H1 (cell line): ENCODE measurements around the gene ZBTB44. TPM values are rescaled to one million over a fixed set of nuclear protein-coding genes. Genes with fewer than 3 reads are reported as not detected.

Experiments used
- CTCF ChIA-PET: fragments of 300-600 bp; sonication (Branson Sonifier 250); formaldehyde crosslinking; loops from one replicate; lab custom pipeline; 2021; ENCODE audit not compliant: partially characterized antibody; lab: Charles Lee
- POLR2A ChIA-PET: fragments of 300-600 bp; sonication (Branson Sonifier 250); formaldehyde crosslinking; loops from one replicate; lab custom pipeline; 2021; ENCODE audit warnings: inconsistent platforms; ENCODE audit not compliant: partially characterized antibody; lab: Charles Lee
- DNase-seq, 2 experiments: peaks; one replicate each; pipeline versions ENCODE4 v3.0.0 to v3.0.0-alpha.2; 2010 to 2022; ENCODE audit warnings: low spot score in 2 of 2, low read depth in 1 of 2, mixed read lengths in 1 of 2
- FAIRE-seq: peaks from 2 replicates; lab custom pipeline; 2011; peaks lifted over from hg19 to GRCh38; lab: Jason Lieb, UNC
- H2AFZ ChIP-seq: 2 replicates; pipeline ENCODE4 v1.8.1; 2012; ENCODE audit warnings: low read length, inconsistent platforms
- H2AK5ac ChIP-seq: 2 replicates; pipeline ENCODE4 v1.6.1; 2013; ENCODE audit warnings: low read depth, low read length
- H2BK120ac ChIP-seq: replicated peaks from 2 replicates; pipeline ENCODE3; 2013; ENCODE audit warnings: low read depth, low read length, inconsistent platforms
- H2BK12ac ChIP-seq: 2 replicates; pipeline ENCODE4 v1.6.1; 2013; ENCODE audit warnings: low read depth, low read length
- H2BK15ac ChIP-seq: 2 replicates; pipeline ENCODE4 v1.6.1; 2013; ENCODE audit warnings: low read length
- H2BK20ac ChIP-seq: 2 replicates; pipeline ENCODE4 v1.6.1; 2013; ENCODE audit warnings: low read length
- H2BK5ac ChIP-seq: 2 replicates; pipeline ENCODE4 v1.6.1; 2013; ENCODE audit warnings: low read depth, low read length
- H3K14ac ChIP-seq: 2 replicates; pipeline ENCODE4 v1.6.1; 2013; ENCODE audit warnings: inconsistent platforms; ENCODE audit not compliant: insufficient read length
- H3K18ac ChIP-seq: 2 replicates; pipeline ENCODE4 v1.6.1; 2013; ENCODE audit warnings: low read length; ENCODE audit errors: extremely low read depth
- H3K23ac ChIP-seq: 2 replicates; pipeline ENCODE4 v1.6.1; 2013; ENCODE audit warnings: inconsistent platforms; ENCODE audit not compliant: insufficient read length
- H3K23me2 ChIP-seq: 2 replicates; pipeline ENCODE4 v1.6.1; 2013; ENCODE audit warnings: low read depth, low read length
- H3K27ac ChIP-seq: 2 replicates; pipeline ENCODE4 v1.6.1; 2011; ENCODE audit warnings: low read depth, low read length, inconsistent platforms
- H3K27me3 ChIP-seq, 4 experiments: replicated peaks in 1 of 4; 1 replicate in 1 of 4; 2 replicates in 3 of 4; pipeline versions ENCODE4 v1.6.1 to v1.8.1; 2011 to 2013; ENCODE audit warnings: low read length in 3 of 4, mild to moderate bottlenecking in 3 of 4, inconsistent platforms in 2 of 4, mixed read lengths in 2 of 4, moderate library complexity in 1 of 4; ENCODE audit not compliant: control insufficient read depth in 3 of 4, insufficient read depth in 3 of 4; ENCODE audit errors: extremely low read depth in 1 of 4
- H3K36me3 ChIP-seq, 4 experiments: 2 replicates each; pipeline versions ENCODE4 v1.6.1 to v1.8.1; 2011 to 2013; ENCODE audit warnings: mild to moderate bottlenecking in 4 of 4, low read length in 3 of 4, moderate library complexity in 2 of 4, control low read depth in 1 of 4, inconsistent platforms in 1 of 4; ENCODE audit not compliant: insufficient read depth in 4 of 4, control insufficient read depth in 2 of 4
- H3K4ac ChIP-seq: replicated peaks from 2 replicates; pipeline ENCODE3; 2013; ENCODE audit warnings: low read length, low read depth, mixed read lengths, inconsistent platforms; ENCODE audit not compliant: insufficient read length
- H3K4me1 ChIP-seq, 4 experiments: replicated peaks in 1 of 4; 1 replicate in 1 of 4; 2 replicates in 3 of 4; pipeline versions ENCODE4 v1.6.1 to v1.8.1; 2011 to 2013; ENCODE audit warnings: low read length in 3 of 4, inconsistent platforms in 2 of 4, mixed read lengths in 1 of 4; ENCODE audit not compliant: insufficient read depth in 4 of 4, control insufficient read depth in 3 of 4
- H3K4me2 ChIP-seq, 2 experiments: 2 replicates each; pipeline versions ENCODE4 v1.6.1 to v1.8.1; 2011 to 2013; ENCODE audit warnings: low read depth in 2 of 2, low read length in 2 of 2, control low read depth in 1 of 2, inconsistent platforms in 1 of 2, mild to moderate bottlenecking in 1 of 2; ENCODE audit not compliant: insufficient read depth in 1 of 2
- H3K4me3 ChIP-seq, 4 experiments: fragments of 200-600, 300-600 bp in 1 of 4; sonication (generic), shearing (Covaris generic), sonication (Bioruptor Twin) in 1 of 4; 2 replicates each; pipeline versions ENCODE4 v1.5.1 to v1.8.1; 2011 to 2016; ENCODE audit warnings: low read length in 4 of 4, low read depth in 3 of 4, control low read depth in 2 of 4, inconsistent platforms in 2 of 4, mild to moderate bottlenecking in 2 of 4, mixed read lengths in 1 of 4, moderate library complexity in 1 of 4; ENCODE audit not compliant: insufficient read depth in 2 of 4; ENCODE audit errors: extremely low read depth in 1 of 4
- H3K56ac ChIP-seq: replicated peaks from 2 replicates; pipeline ENCODE3; 2013; ENCODE audit warnings: low read depth, mild to moderate bottlenecking, mixed read lengths, low read length, inconsistent platforms; ENCODE audit not compliant: insufficient read length
- H3K79me1 ChIP-seq: 2 replicates; pipeline ENCODE4 v1.6.1; 2013; ENCODE audit warnings: low read depth, low read length, control low read depth
- H3K79me2 ChIP-seq, 2 experiments: 2 replicates each; pipeline versions ENCODE4 v1.6.1 to v1.8.1; 2012 to 2013; ENCODE audit warnings: low read length in 2 of 2, mild to moderate bottlenecking in 2 of 2, inconsistent platforms in 1 of 2; ENCODE audit not compliant: insufficient read depth in 2 of 2, control insufficient read depth in 1 of 2
- H3K9ac ChIP-seq, 4 experiments: replicated peaks in 1 of 4; 1 replicate in 1 of 4; 2 replicates in 3 of 4; pipeline versions ENCODE4 v1.6.1 to v1.8.1; 2011 to 2013; ENCODE audit warnings: low read depth in 3 of 4, low read length in 3 of 4, control low read depth in 2 of 4, mild to moderate bottlenecking in 2 of 4, moderate library complexity in 2 of 4, inconsistent platforms in 1 of 4; ENCODE audit errors: extremely low read depth in 1 of 4
- H3K9me3 ChIP-seq, 2 experiments: 2 replicates each; pipeline versions ENCODE4 v1.6.1 to v1.8.1; 2012 to 2013; ENCODE audit warnings: mild to moderate bottlenecking in 2 of 2, moderate library complexity in 2 of 2, control low read depth in 1 of 2, inconsistent platforms in 1 of 2, low read depth in 1 of 2, low read length in 1 of 2, mixed read lengths in 1 of 2; ENCODE audit not compliant: insufficient read depth in 2 of 2
- H4K20me1 ChIP-seq, 2 experiments: replicated peaks in 1 of 2; 2 replicates each; pipeline versions ENCODE3 to v1.8.1; 2011 to 2013; ENCODE audit warnings: inconsistent platforms in 2 of 2, low read length in 2 of 2, mild to moderate bottlenecking in 1 of 2; ENCODE audit not compliant: insufficient read depth in 2 of 2, control insufficient read depth in 1 of 2
- H4K5ac ChIP-seq: 2 replicates; pipeline ENCODE4 v1.6.1; 2013; ENCODE audit warnings: low read length, low read depth, mixed read lengths, inconsistent platforms; ENCODE audit not compliant: insufficient read length
- H4K8ac ChIP-seq: 2 replicates; pipeline ENCODE4 v1.8.0; 2013; ENCODE audit warnings: mild to moderate bottlenecking, moderate library complexity, low read length, inconsistent platforms; ENCODE audit not compliant: insufficient read depth; ENCODE audit errors: extremely low read depth
- H4K91ac ChIP-seq: replicated peaks from 2 replicates; pipeline ENCODE3; 2013; ENCODE audit warnings: low read length, mixed read lengths, inconsistent platforms; ENCODE audit not compliant: insufficient read length
- ATF2 ChIP-seq: IDR thresholded peaks from 2 replicates; pipeline ENCODE4 v1.6.1; 2012; ENCODE audit warnings: low read length, inconsistent platforms
- CBX5 ChIP-seq: fragments of 300-800, 300-1000 bp; sonication (generic); IDR thresholded peaks from 2 replicates; pipeline ENCODE4 v1.7.1; 2016; ENCODE audit warnings: antibody characterized with exemption, low read length, low read depth
- SP4 ChIP-seq: IDR thresholded peaks from 2 replicates; pipeline ENCODE4 v1.6.1; 2012; ENCODE audit warnings: low read length, inconsistent platforms
- WGBS, 2 experiments: shearing (Covaris generic) in 1 of 2; methylation state at CpG; one replicate each; pipeline versions ENCODE4 v1.1.6 to v1.1.7; 2013 to 2015; ENCODE audit warnings: low lambda C conversion rate in 2 of 2, mixed read lengths in 2 of 2, inconsistent platforms in 1 of 2, low coverage in 1 of 2, missing lambda C conversion rate in 1 of 2; ENCODE audit not compliant: insufficient replicate concordance in 2 of 2, insufficient coverage in 1 of 2, insufficient read length in 1 of 2; ENCODE audit errors: extremely low coverage in 1 of 2, missing lambda C conversion rate in 1 of 2; 5-methylcytosine and 5-hydroxymethylcytosine counted together
- polyA plus RNA-seq, 7 experiments: library from polyadenylated mRNA; depleted of rRNA in 3 of 7; stranded (reverse) in 5 of 7; unstranded in 2 of 7; fragments of >200 nt in 5 of 7; fragments of 200-250 nt in 2 of 7; gene quantifications; 1 replicate in 5 of 7; 2 replicates in 1 of 7; 4 replicates in 1 of 7; pipeline versions ENCODE4 v1.2.1 to v1.2.3, GENCODE V29; 2011 to 2013; ENCODE audit warnings: missing spikeins in 2 of 7, mixed read lengths in 2 of 7
- total RNA-seq: library from RNA; stranded (reverse); fragmentation: NEBNext Ultra II Directional; extraction: Animal tissue kit (Norgen Biotek cat#: 25700); gene quantifications from 2 replicates; pipeline ENCODE4 v1.2.1, GENCODE V29; 2021

Gene ZBTB44
- total and polyA plus RNA-seq, 2 of the 8 experiments (the other 6 are each of a cell fraction or from before 2014, with no cell fraction given), result 37.2 to 158 TPM

GRCh38 chr11:130278745-130279144 is 36.0 kb downstream of the ZBTB44 start:
- TF ChIP-seq SP4, result no peak
- no peak for TF ChIP-seq CBX5
- no peak for TF ChIP-seq ATF2
- TF ChIP-seq, all 59 proteins: peak for 0
- peaks cover 0 to 86% of the 10 kb centered on the region in 2 experiments; a peak in 2 of 4 replicates for H3K79me2 ChIP-seq
- POLR2A ChIA-PET, result no interaction called here

More at GRCh38 chr11:130278745-130279144, 36.0 kb downstream of the ZBTB44 start:
- Histone ChIP-seq H4K91ac (no peak overlapping the region), H2BK15ac (no peak overlapping the region), H3K23ac (no peak overlapping the region), H2BK12ac (no peak overlapping the region), H3K9me3 (no peaks in the 10 kb centered on the region), H4K5ac (no peak overlapping the region), H2BK120ac (no peak overlapping the region), H3K56ac (no peak overlapping the region), H3K18ac (no peak overlapping the region), H3K36me3 (no peaks in the 10 kb centered on the region), H3K23me2 (no peaks in the 10 kb centered on the region), H3K27ac (no peak overlapping the region), H2AK5ac (no peak overlapping the region), H3K9ac (no peak overlapping the region), H3K27me3 (no peaks in the 10 kb centered on the region), H4K8ac (no peak overlapping the region), H2BK20ac (no peak overlapping the region), H2AFZ (no peak overlapping the region), H3K79me1 (peaks cover 2% of the 10 kb centered on the region), H3K4me1 (peaks cover 0 to 3% (median 0%) of the 10 kb centered on the region in 4 experiments; a peak in 1 of 7 replicates), H4K20me1 (peaks cover 0 to 4% of the 10 kb centered on the region in 2 experiments), H2BK5ac (no peak overlapping the region), H3K4me3 (no peak overlapping the region), H3K4ac (no peak overlapping the region), H3K4me2 (no peak overlapping the region), H3K14ac (no peak overlapping the region)
- 92% methylated on average over 1 of the region's 1 CpG; no CpG with 5 or more reads in 1 of the 2 experiments for WGBS, 2 experiments
- CTCF ChIA-PET, result interaction anchor here (0.6 kb wide), 1 partner anchor 82 kb away, joined by 3 read pairs; no protein-coding TSS in a partner anchor
- DNase-seq, result no peak
- no peak for FAIRE-seq
